HG03571 (cell line): ENCODE data around the gene MTMR1.

Experiments
- ATAC-seq: cut with Tn5 transposase; IDR thresholded peaks from one replicate; pipeline ENCODE4 v1.9.1; 2021; ENCODE audit not compliant: unreplicated experiment

Gene MTMR1

DNA sequence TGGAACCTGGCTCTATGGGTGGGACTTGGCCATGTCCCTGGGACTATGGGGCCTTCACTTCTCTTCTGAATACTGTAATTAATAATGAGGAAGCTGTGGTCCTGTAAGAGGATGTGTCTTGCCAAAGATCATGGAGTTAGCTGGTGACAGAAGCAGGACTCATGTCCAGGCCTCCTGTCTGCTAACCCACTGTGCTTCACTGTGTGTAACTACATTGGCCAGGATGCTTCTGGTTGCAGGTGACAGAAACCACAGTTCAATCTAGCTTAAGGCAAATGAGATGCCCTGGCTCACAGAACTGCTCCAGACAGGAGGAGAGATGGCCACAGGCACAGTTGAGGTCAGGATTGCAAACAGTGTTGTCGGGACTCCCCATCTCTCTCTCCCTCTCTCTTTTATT, 3.1 kb downstream of the MTMR1 start:
- ATAC-seq = no peak

DNA sequence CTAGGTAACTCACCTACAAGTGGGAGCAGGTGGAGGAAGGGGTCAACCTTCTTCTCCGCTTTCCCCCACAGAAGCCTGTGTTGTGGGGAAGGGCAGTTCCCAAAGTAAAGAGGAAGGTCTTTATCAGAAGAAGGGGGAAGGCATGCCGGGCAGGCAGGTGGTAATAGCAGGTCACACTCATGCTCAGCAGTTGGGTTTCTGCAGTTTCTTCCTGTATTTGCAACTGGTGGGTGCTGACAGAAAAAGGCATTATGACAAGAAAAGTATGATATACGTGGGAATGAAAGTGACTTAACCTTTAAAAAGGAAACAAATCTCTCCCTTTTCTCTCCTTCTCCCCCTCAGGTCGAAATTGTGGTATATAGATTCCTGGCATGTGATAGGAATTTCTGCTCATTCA, 3.7 kb downstream of the MTMR1 start:
- no peak for ATAC-seq

DNA sequence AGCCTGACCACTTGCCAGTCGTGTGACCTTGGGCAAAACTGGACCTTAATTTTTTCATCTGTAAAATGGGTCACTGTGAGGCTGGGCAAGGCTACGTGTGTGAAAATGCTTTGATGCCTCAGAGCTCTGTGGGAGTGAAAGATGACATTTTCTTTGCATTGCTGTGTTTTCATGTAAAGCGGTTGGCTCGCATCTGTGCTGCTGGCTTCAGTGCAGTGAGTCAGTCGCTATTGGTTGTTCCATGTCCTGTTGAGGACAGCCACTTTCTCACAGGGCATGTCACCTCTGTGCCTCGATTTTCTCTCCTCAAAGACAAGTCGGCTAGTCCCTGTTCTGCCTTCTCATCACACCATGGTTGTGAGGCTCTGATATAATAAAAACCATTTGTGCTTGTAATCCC, 4.4 kb downstream of the MTMR1 start:
- no peak for ATAC-seq

DNA sequence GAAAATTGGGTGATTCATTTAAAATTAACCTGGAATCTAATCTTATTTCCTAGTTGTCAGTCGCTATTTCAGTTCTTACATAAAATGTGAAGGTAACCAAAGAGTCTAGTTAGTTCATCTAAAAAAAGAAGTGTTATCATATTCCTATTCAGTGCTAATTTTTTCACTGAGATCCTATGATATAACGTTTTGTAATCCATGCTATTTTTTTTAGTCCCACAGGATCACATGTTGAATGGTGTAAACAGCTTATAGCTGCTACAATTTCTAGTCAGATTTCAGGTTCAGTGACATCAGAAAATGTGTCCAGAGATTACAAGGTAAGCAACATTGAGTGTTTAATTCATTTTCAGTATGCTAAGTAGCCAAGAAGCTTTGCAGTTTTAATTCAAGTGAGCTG, 5.8 kb downstream of the MTMR1 start:
- ATAC-seq = no peak

DNA sequence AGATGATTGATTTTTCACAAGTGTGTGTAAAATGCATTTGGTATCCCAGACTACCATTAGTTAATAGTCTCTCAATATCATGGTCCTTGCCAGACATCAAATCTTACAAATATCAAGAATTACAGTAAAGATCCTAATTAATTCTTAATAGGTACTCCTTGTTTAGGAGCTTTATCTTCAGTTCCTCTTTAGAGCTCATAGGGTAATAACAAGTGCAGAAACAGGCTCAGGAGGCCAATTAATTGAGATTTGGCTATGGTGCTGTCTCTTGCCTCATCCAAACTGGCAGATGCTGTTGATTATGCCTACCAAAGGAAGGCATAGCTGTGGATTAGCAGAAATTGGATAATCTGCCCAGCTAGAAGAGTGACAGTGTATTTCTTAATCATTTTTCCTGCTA, 6.9 kb downstream of the MTMR1 start:
- no peak for ATAC-seq

DNA sequence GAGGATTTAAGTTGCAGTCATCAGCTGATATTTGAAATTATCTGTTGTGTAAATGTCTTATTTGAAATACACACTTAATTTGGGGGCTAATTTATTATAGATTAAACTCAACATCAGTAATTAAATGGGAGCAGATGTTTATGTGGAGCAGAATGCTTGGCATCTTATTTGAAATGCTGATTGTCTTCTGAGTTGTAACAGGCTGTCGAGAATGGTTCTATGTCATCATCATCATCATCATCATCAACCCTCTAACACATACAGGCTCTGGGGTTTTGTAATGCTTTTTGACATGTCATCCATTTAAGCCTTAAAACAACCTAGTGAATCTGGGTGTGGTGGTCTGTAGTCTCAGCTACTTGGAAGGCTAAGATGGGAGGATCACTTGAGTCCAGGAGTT, 8.2 kb downstream of the MTMR1 start:
- no peak for ATAC-seq

DNA sequence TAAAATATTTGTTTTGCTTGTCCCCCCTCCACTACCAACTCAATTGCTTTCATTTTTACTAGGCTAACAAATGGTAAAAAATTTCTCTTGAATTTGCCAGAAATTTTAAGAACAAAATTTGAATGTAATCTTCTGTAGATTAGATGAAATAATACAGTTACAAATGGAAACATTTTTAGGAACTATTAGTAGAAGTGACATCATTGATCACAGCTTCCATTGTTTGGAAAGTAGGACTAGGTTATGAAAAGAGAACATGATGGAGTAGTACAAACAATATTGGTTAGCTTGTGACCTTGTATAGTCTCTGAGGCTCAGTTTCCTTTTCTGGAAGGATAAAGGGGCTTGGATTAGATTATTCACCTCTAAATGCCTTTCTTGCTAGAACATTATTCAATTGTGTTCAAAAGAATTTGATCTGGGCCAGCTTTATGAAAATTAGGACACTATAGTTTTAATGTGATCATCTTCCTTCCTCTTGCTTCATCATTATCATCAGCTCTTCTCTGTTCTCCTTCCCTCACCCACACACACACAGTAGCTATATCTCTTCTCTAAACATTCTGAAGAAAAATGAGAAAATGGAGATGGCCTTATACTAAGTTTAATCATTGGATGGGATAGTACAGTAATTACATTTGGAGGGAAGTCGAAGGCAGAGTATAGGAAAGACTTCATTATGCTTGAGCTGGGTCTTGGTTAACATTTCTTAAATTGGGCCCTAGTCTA, 9.9 kb downstream of the MTMR1 start:
- no peak for ATAC-seq

DNA sequence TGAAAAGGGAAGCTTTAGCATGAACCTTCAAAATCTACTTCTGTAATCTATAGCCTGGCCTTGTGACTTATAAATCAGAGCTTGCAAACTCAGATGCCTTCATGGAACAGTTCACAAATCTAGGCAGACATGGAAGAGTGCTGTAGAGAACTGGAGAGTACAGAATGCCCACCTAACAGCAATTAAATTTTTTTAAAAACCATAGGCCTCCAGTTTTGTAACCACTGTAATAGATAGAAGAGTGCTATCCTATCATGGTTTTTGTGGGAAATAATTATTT, 10.4 kb downstream of the MTMR1 start:
- no peak for ATAC-seq

DNA sequence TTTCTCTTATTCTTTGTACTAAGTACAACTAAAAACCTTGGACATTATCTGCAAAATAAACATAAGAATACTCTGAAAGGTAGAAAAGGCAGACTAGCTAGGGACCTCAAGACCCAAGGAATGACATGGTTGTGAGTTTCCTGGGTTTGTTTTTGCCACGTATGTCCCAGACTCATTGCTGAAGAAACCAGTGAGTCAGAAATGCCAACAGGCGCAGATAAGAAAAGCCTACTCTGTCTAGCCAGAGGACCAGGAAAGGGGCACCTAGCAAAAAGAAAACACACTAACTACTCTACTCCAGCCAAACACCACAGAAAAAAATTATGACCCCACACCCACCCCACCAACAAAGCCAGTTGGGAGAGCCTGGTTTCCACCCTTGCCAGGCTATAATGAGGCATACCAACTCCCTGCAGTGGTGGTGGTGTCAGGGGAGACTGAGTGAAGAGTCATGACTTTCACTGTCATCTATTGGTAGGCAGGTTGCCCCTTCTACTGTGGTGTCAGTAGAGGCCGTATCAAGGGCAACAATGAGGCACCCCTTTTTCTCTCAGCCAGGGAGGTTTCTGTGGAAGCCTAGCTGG, 10.9 kb downstream of the MTMR1 start:
- no peak for ATAC-seq

DNA sequence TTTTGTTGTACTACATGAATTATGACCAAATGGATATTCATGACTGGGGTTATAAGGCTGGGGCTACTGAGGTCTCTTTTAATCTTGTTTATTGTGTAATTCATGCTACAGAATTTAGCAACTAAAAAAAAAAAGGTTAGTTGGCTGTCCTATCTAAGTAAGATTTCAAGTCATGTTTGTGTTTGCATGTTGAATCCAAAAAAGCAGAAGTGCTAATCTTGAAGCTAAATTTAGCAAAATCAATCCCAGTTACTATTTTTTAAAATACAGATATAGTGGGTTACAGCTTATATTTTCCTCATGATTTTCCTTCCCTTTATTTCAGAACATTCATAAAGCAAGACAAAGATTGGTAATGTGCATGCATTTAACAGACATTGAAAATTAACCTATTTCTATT, 19.4 kb downstream of the MTMR1 start:
- ATAC-seq = no peak

DNA sequence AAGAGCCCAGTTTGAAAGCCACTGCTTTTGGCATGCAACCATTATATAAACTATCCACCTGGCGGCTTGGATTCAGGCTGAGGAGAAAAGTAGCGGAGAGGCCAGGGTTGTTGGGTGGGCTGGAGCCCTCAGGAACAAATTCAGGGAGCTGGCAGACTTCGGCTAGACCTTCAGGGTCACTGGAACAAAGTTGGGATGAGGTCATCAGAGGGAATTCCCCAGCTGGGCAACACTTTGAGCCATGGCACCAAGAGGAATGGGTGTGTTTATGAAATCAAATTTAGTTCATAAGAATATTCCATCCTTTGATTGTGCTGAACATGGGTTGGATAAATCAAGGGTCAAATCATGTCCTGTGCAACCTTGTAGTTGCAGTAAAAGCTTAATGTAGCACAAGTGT, 22.0 kb downstream of the MTMR1 start:
- no peak for ATAC-seq

DNA sequence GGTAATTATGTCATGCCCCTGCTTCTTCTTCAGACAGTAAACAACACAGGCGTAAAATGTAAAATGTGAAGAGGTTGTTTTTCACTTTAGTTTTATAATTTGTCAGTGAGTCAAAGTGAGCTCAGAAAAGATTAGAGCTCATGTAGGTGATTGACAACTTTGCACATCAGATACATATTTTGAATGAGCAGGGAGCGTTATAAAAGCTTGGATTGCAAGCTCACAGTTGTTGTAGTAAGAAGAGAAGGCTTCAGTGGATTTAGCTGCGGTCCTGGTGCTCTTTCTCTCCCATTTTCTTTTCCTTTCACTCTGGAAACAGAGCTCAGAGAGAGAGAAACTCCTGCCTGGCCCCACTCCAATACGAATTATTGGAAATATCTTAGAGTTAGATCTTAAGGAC, 26.4 kb downstream of the MTMR1 start:
- ATAC-seq = no peak

DNA sequence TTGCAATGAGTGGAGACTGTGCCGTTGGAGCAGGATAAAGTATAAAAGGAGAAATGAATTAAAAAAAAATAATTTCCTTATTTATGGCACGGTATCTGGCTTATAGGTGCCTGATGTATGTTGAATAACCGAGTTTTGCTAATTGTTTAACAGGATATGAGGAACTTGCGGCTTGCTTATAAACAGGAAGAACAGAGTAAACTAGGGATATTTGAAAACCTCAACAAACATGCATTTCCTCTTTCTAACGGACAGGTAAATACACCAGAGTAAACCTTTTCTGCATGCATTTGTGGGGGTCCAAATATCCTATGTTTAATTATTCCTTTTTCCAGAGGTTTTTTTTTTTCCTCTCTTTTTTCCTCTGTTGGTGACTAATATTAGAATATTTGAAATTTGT, 36.8 kb downstream of the MTMR1 start:
- no peak for ATAC-seq

DNA sequence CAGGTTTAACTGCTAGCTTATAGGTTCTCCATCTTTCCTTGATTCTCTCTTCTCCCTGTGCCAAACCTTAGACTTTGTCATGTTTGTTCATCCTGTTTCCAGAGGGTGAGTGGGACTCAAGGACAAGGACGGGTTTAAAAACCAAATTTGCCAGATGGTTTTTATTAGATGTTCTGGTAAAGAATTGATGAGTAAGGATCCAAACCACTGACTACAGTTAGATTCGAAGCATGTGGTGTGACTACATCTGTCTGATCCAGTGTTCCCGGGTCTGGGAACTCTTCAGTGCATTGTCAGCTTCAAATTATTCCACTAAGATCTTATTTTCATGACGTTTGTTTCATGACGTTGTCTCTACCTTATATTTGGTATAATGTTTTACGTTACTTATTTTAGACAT, 37.5 kb downstream of the MTMR1 start:
- ATAC-seq = no peak

DNA sequence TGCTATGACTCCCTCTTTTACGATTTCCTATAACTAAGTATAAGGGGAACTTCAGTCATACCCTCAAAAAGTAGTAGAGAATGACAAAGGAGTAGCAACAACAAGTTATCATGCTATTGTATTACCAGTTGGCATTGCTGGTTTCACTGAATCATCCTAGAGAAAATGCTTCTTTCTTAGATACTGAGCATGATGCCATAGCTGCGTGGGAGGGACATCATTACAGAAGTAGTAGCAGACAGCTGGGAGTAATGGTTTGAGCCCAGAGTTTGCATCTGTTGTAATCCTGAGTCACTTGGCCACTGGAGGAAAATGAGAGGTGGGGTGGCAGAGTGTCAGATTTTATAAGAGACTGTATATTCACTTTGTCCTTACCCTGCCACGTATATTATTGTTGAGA, 38.6 kb downstream of the MTMR1 start:
- ATAC-seq = no peak

DNA sequence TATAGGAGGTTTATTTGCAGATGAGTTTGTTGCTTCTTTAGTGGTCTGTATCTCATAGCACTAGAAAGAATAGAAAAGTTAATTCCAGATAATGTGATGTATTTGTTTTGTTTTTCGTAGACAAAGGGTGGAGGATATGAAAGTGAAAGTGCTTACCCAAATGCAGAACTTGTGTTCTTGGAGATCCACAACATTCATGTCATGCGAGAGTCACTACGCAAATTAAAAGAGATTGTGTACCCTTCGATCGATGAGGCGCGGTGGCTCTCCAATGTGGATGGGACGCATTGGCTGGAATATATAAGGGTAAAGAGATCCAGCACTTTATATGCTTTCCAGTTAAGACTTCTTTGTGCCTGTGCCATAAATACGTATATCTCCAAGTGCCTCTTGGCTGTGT, 43.3 kb downstream of the MTMR1 start:
- no peak for ATAC-seq

DNA sequence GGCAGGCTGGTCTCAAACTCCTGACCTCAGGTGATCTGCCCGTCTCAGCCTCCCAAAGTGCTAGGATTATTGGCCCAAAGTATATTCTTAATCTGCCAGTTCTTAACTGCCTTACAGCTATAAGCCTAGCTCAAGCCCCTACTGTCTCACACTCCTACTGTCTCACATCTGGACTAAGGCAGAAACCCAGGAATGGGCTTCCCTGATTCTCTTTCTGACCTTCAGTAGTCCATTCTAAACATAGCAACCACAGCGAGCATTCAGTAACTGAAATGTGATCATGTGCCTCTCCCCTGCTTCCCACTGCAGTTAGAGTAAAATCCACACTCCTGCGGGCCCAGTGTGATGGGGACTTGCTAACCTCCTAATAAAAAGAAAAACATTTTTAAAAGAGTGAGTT, 58.9 kb downstream of the MTMR1 start:
- no peak for ATAC-seq

DNA sequence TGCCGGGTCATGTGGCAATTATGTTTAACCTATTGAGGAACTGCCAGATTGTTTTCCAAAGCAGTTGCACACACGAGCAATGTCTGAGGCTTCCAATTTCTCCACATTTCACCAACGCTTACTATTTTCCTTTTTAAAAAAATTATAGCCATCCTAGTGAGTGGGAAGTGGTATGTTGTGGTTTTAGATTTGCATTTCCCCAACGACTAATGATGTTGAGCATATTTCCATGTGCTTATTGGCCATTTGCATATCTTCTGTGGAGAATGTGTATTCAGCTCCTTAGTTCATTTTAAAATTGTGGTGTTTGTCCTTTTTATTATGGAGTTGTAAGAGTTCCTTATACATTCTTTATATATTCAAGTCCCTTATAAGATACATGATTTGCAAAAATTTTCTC, 60.2 kb downstream of the MTMR1 start:
- no peak for ATAC-seq

DNA sequence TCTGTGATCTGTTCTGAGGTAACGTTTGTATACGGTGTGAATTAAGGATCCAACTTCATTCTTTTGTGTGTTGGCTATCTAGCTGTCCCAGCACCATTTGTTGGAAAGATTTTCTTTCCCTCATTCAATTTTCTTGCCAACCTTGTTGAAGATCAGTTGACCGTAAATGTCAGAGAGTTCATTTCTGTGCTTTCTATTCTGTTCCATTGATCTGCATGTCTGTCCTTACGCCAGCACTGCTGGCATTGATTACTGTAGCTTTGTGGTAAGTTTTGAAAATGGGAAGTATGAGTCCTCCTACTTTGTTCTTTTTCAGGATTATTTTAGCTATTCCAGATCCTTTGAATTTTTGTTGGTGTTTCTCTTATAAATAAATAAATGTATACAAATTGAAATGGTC, 60.8 kb downstream of the MTMR1 start:
- ATAC-seq = no peak

DNA sequence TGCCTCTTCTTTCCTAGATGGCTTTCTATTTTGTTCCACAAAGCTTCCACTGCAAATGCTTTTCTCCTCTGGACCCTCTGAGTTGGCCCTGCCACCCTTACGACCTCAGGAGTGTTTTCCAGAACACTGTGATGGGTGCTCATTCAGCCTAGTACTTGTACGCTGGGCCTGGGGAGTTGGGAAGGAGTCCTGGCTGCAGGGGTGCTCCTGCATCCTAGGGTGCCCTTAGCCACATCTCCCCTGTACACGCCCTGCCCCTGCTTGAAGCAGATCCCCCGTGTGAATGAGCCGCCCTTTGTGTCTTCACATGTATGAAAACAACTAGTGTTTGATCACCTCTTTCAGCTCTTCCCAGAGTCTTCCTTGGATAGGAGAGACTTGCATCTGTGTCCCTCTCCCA, 64.2 kb downstream of the MTMR1 start:
- ATAC-seq = no peak

DNA sequence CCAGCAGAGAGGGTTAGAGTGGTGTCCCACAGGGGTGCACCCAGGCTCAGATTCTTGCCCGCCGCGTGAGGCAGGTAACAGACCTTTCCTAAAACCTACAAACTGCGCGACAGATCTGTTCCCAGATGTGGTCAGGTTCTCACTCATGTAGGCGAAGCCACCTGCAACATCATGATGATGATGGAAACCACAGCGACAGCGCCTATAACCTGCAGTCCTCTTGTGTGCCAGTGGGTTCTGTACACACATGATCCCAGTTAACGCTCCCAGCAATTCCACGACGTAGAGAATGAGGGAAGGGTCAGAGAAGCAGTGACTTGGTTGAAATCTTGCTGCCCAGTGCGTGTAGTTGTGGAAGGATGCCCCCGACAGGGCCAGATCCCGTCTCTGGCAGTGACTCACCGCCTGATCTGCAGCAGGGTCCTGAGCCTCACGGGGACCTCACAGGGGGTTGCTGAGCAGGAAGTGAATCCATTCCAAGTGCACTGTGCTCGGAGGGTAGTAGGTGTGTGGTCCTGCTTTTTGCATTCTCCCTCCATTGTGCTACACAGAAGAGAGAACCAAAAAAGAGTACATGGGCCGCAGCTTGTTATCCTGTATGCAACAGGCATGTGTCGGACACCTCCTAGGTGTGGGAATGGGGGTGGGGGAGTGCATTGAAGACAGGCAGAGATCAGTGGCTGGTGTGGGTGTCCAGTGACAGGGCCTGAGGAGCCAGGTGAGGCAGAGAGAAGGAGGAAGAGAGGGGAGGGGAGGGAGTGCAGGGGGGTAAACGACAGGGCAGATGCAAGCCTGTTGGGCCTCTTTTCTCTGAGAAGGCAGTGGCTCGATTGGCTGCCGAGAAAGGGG, 66.6 kb downstream of the MTMR1 start:
- no peak for ATAC-seq

DNA sequence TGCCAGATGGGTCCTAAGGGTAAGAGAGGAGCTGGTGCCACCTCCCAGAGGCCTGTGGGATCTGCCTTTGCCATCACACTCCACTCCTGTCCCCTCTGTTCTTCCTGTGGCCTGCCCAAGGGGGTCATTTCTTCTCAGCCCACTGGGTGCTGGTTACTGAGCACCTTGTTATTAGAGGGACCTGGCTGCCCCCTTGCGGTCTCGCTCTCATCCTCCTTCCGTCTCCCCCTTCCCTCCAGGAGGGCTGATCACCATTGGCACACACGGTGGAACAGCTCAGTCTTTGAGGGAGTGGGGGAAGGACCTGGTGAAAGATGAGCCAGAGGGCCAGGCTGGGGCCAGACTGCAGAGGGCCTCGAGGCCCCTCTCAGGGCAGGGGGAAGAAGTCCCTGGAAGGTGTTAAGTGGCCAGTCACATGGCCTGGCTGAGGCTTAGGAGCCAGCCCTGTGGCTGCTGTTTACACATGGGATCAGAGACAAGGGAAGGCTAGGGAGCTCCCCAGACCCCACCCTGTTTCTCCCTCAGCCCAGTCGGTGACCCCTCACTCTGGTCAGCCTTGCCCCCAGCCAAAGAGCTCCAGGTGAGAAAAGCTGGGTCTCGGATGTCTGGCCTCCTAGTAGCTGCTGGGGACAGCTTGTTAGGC, 68.1 kb downstream of the MTMR1 start:
- ATAC-seq = no peak
